Measurements from ENCODE around the gene PLET1. TPM values are rescaled to one million over a fixed set of nuclear protein-coding genes. Genes with fewer than 3 reads are reported as not detected.

Gene PLET1
- total and polyA plus RNA-seq, 12 donors: not detected

GRCh38 chr11:112291191-112291590 lies 30.5 kb upstream of the PLET1 start:
- no peak for DNase-seq
- Histone ChIP-seq H3K27ac (no peak overlapping the region), H3K9me3 (replicated peaks in 1 of 3) (no peaks in the 10 kb centered on the region), H3K27me3 (no peaks in the 10 kb centered on the region), H3K4me3 (no peak overlapping the region), H3K4me1 (replicated peaks in 1 of 2) (peaks cover 7 to 44% of the 10 kb centered on the region in 2 donors), H3K36me3 (replicated peaks in 1 of 2) (no peaks in the 10 kb centered on the region)
- intact Hi-C loops (cut with DNase I): loop anchor here in 1 of 2 donors (5.0 kb wide), 1 partner anchor 266 kb away; no protein-coding TSS in a partner anchor
- WGBS, 4 donors: 92 to 97% (median 95%) methylated on average over 6 of the region's 6 CpGs
- TF ChIP-seq CTCF (IDR thresholded peaks at IDR 0.05) (no peak), POLR2A (IDR thresholded peaks at IDR 0.05) (no peak)

GRCh38 chr11:112290493-112290850 lies 29.8 kb upstream of the PLET1 start:
- Histone ChIP-seq H3K9me3 (replicated peaks in 1 of 3) (no peaks in the 10 kb centered on the region), H3K4me3 (peak overlapping the region in 2 of 4 donors; percentile 39 to 93), H3K27me3 (no peaks in the 10 kb centered on the region), H3K27ac (peak overlapping the region in 1 of 5 donors; percentile 43), H3K4me1 (replicated peaks in 1 of 2) (peaks cover 7 to 45% of the 10 kb centered on the region in 2 donors), H3K36me3 (replicated peaks in 1 of 2) (no peaks in the 10 kb centered on the region)
- intact Hi-C loops (cut with DNase I): loop anchor here in 1 of 2 donors (5.0 kb wide), 1 partner anchor 267 kb away; no protein-coding TSS in a partner anchor
- 17 to 21% (median 20%) methylated on average over 4 of the region's 4 CpGs for WGBS, 4 donors
- no peak for TF ChIP-seq POLR2A (IDR thresholded peaks at IDR 0.05)
- TF ChIP-seq CTCF (IDR thresholded peaks at IDR 0.05): no peak
- DNase-seq: no peak

- 3 to 8% (median 4%) methylated on average over 24 to 60 of the region's 60 CpGs for WGBS, 4 donors
- peaks cover 7 to 40% of the 10 kb centered on the region in 2 donors for H3K4me1 ChIP-seq (replicated peaks in 1 of 2)
- intact Hi-C loops (cut with DNase I): loop anchor here (5.0 to 10.0 kb wide), 3 partner anchors 175 to 995 kb away; no protein-coding TSS in a partner anchor
- no peaks in the 10 kb centered on the region for H3K9me3 ChIP-seq (replicated peaks in 1 of 3)
- TF ChIP-seq CTCF (IDR thresholded peaks at IDR 0.05) (peak; percentile 50 to 95 (median 80)), POLR2A (IDR thresholded peaks at IDR 0.05) (peak in 1 of 2 donors; percentile 24)
- H3K27ac ChIP-seq: peak overlapping the region in 2 of 5 donors; percentile 43 to 56
- peak overlapping the region in 2 of 4 donors; percentile 39 to 93 for H3K4me3 ChIP-seq
- no peaks in the 10 kb centered on the region for H3K27me3 ChIP-seq
- DNase-seq: peak; percentile 72 to 86 (median 83)
- no peaks in the 10 kb centered on the region for H3K36me3 ChIP-seq (replicated peaks in 1 of 2)
These were observed 29.2 kb upstream of the PLET1 start for GRCh38 chr11:112289588-112290492.

GRCh38 chr11:112288021-112288420 lies 27.4 kb upstream of the PLET1 start:
- H3K4me1 ChIP-seq (replicated peaks in 1 of 2): peaks cover 7 to 25% of the 10 kb centered on the region in 2 donors
- no peak for TF ChIP-seq CTCF (IDR thresholded peaks at IDR 0.05)
- no peak for TF ChIP-seq POLR2A (IDR thresholded peaks at IDR 0.05)
- no peak overlapping the region for H3K27ac ChIP-seq
- no peaks in the 10 kb centered on the region for H3K9me3 ChIP-seq (replicated peaks in 1 of 3)
- intact Hi-C loops (cut with DNase I): loop anchor here (10.0 kb wide), 2 partner anchors 173 to 997 kb away; no protein-coding TSS in a partner anchor
- DNase-seq: no peak
- no peaks in the 10 kb centered on the region for H3K27me3 ChIP-seq
- no peak overlapping the region for H3K4me3 ChIP-seq
- WGBS, 4 donors: 91 to 97% (median 94%) methylated on average over 3 of the region's 3 CpGs
- no peaks in the 10 kb centered on the region for H3K36me3 ChIP-seq (replicated peaks in 1 of 2)

All from adrenal gland (tissue), 12 donors.